ENCODE measurements around the gene AMH.

AMH gene

GRCh38 chr19:2282062-2282861 is 33.1 kb downstream of the AMH start, which contains the start of gene PEAK3:
PEAK3 (minus strand) TSS chr19:2282175; CDS start chr19:2280931, 1,244 bp downstream.
- DNase-seq (ENCODE audit: insufficient read length, low spot score) (peak; percentile 44), FAIRE-seq (peak; percentile 68)

- FAIRE-seq (no peak), DNase-seq (ENCODE audit: insufficient read length, low spot score) (no peak)
These were observed 33.7 kb downstream of the AMH start for GRCh38 chr19:2282862-2283237.

- FAIRE-seq (no peak), DNase-seq (ENCODE audit: insufficient read length, low spot score) (no peak)
These were observed 34.8 kb downstream of the AMH start for GRCh38 chr19:2283835-2284507.

- no peak for FAIRE-seq
- DNase-seq (ENCODE audit: insufficient read length, low spot score), result no peak
These were observed 37.4 kb downstream of the AMH start for GRCh38 chr19:2286402-2287140.

- FAIRE-seq (no peak), DNase-seq (ENCODE audit: insufficient read length, low spot score) (no peak)
These were observed 38.6 kb downstream of the AMH start for GRCh38 chr19:2287585-2288337.

- no peak for DNase-seq (ENCODE audit: insufficient read length, low spot score)
- no peak for FAIRE-seq
These were observed 39.3 kb downstream of the AMH start for GRCh38 chr19:2288338-2288817.

GRCh38 chr19:2288818-2289713 is 39.9 kb downstream of the AMH start:
- FAIRE-seq (no peak), DNase-seq (ENCODE audit: insufficient read length, low spot score) (no peak)

GRCh38 chr19:2289714-2290435 is 40.8 kb downstream of the AMH start:
- DNase-seq (ENCODE audit: insufficient read length, low spot score) (no peak), FAIRE-seq (no peak)

GRCh38 chr19:2290441-2291184 is 41.5 kb downstream of the AMH start:
- FAIRE-seq (no peak), DNase-seq (ENCODE audit: insufficient read length, low spot score) (no peak)

- DNase-seq (ENCODE audit: insufficient read length, low spot score) (no peak), FAIRE-seq (no peak)
These were observed 42.1 kb downstream of the AMH start for GRCh38 chr19:2291185-2291751.

- FAIRE-seq, result no peak
- DNase-seq (ENCODE audit: insufficient read length, low spot score), result no peak
These were observed 45.7 kb downstream of the AMH start for GRCh38 chr19:2294687-2295335.

GRCh38 chr19:2296141-2296540 is 47.0 kb downstream of the AMH start:
- FAIRE-seq (no peak), DNase-seq (ENCODE audit: insufficient read length, low spot score) (no peak)

- FAIRE-seq, result no peak
- no peak for DNase-seq (ENCODE audit: insufficient read length, low spot score)
These were observed 51.4 kb downstream of the AMH start for GRCh38 chr19:2300533-2300932.
